Prostate gland (tissue), 2 donors: ENCODE measurements around the gene RNGTT.

Source experiments
- CTCF ChIP-seq, 4 experiments: fragments of 200-600 bp in 2 of 4; fragments of 450-650 bp in 2 of 4; sonication (generic) in 2 of 4; IDR thresholded peaks; 1 replicate in 3 of 4; 2 replicates in 1 of 4; pipeline ENCODE4 v1.5.1; 2016 to 2019; ENCODE audit warnings: antibody characterized with exemption in 4 of 4, mild to moderate bottlenecking in 2 of 4, moderate library complexity in 2 of 4
- POLR2A ChIP-seq: fragments of 450-650 bp; IDR thresholded peaks from one replicate; pipeline ENCODE4 v1.6.1; 2016; ENCODE audit warnings: antibody characterized with exemption, mild to moderate bottlenecking
- POLR2AphosphoS5 ChIP-seq: sonication (generic); formaldehyde crosslinking; IDR thresholded peaks from one replicate; pipeline ENCODE4 v1.6.1; 2017; ENCODE audit warnings: antibody characterized with exemption

GRCh38 chr6:88872962-88873361 is 90.5 kb downstream of the RNGTT start:
- TF ChIP-seq CTCF (IDR thresholded peaks at IDR 0.05), result no peak
- TF ChIP-seq POLR2AphosphoS5, result no peak
- TF ChIP-seq POLR2A, result no peak
